Cardiac ventricle fibroblast (primary cell): ENCODE measurements around the gene CFAP61. TPM values are rescaled to one million over a fixed set of nuclear protein-coding genes. Genes with fewer than 3 reads are reported as not detected.

Source experiments
- total RNA-seq: library from RNA; depleted of rRNA; stranded (reverse); fragments of >200 nt; gene quantifications from 2 replicates; pipeline ENCODE4 v1.2.3, GENCODE V29; 2015

The CFAP61 gene
- total RNA-seq, result not detected in 2 replicates

GRCh38 chr20:20052074-20052970 is at the start of gene CFAP61, which contains the start of gene CRNKL1:
Gene CFAP61 (plus strand): TSS chr20:20052532. CDS start chr20:20056654, 4,122 bp downstream.
Gene CRNKL1 (minus strand): TSS chr20:20052466. CDS start chr20:20052342, 124 bp downstream.

GRCh38 chr20:20017001-20017843 is 35.1 kb upstream of the CFAP61 start, which contains the start of gene NAA20:
Gene NAA20 (plus strand): TSS chr20:20017362. CDS start chr20:20017397, 35 bp downstream.

GRCh38 chr20:20367575-20368417 is 315.5 kb downstream of the CFAP61 start, which contains the start of gene INSM1:
Gene INSM1 (plus strand): TSS chr20:20368104. CDS start chr20:20368268, 164 bp downstream.

Other genes starting within 250 kb of the CFAP61 start
- 47.1 and 47.3 TPM in 2 replicates for gene NAA20, start 35.2 kb upstream of the CFAP61 start, total RNA-seq
- 15.1 and 15.6 TPM in 2 replicates for gene CRNKL1, start 66 bp upstream of the CFAP61 start, total RNA-seq